ENCODE measurements around the gene JAKMIP2. TPM values are rescaled to one million over a fixed set of nuclear protein-coding genes. Genes with fewer than 3 reads are reported as not detected.

JAKMIP2 gene
- polyA plus RNA-seq, 1 of the 3 experiments (the other 2 are of a cell fraction) = 2.1 TPM

GRCh38 chr5:147586832-147587231 is 195.7 kb downstream of the JAKMIP2 start:
- Histone ChIP-seq H3K79me2 (ENCODE audit: insufficient read depth) (no peaks in the 10 kb centered on the region), H3F3A (replicated peaks; ENCODE audit: insufficient read depth) (no peaks in the 10 kb centered on the region), H3K4me1 (ENCODE audit: control insufficient read depth in 1 of 2, insufficient read depth in 2 of 2, low read depth in 1 of 2, low read length in 1 of 2) (no peaks in the 10 kb centered on the region), H3K4me3 (ENCODE audit: low read depth in 2 of 2, low read length in 1 of 2) (no peak overlapping the region), H3K4me2 (no peak overlapping the region), H3K9ac (no peak overlapping the region), H3K9me2 (no peaks in the 10 kb centered on the region), H3K27me3 (ENCODE audit: insufficient read depth) (no peaks in the 10 kb centered on the region), H2AFZ (ENCODE audit: low read depth) (no peak overlapping the region), H3K36me3 (replicated peaks in 1 of 2; ENCODE audit: control insufficient read depth in 1 of 2, insufficient read depth in 2 of 2, low read length in 1 of 2) (no peaks in the 10 kb centered on the region), H4K20me1 (ENCODE audit: insufficient read depth) (no peaks in the 10 kb centered on the region), H3K9me3 (no peaks in the 10 kb centered on the region), H3K27ac (ENCODE audit: low read depth in 2 of 2, low read length in 1 of 2) (no peak overlapping the region)
- 75% methylated on average over 1 of the region's 1 CpG for WGBS (ENCODE audit: low lambda C conversion rate)
- no peak for TF ChIP-seq ELF1 (IDR thresholded peaks at IDR 0.05)
- no peak for TF ChIP-seq RXRA (IDR thresholded peaks at IDR 0.05; ENCODE audit: borderline replicate concordance, low read depth)
- TF ChIP-seq RCOR1 (IDR thresholded peaks at IDR 0.05; ENCODE audit: low read length) = no peak
- TF ChIP-seq JUND (IDR thresholded peaks at IDR 0.05) = no peak
- no peak for TF ChIP-seq USF1 (IDR thresholded peaks at IDR 0.05; ENCODE audit: borderline replicate concordance, low read depth)
- no peak for TF ChIP-seq TEAD4 (IDR thresholded peaks at IDR 0.05; ENCODE audit: borderline replicate concordance, insufficient read depth)
- TF ChIP-seq RAD21 (IDR thresholded peaks at IDR 0.05; ENCODE audit: low read length) = no peak
- TF ChIP-seq YY1 (IDR thresholded peaks at IDR 0.05; ENCODE audit: low read depth) = no peak
- no peak for TF ChIP-seq CHD2 (IDR thresholded peaks at IDR 0.05; ENCODE audit: low read length, partially characterized antibody)
- TF ChIP-seq FOXJ3 (CRISPR knock-in tag; IDR thresholded peaks at IDR 0.05) = no peak
- no peak for TF ChIP-seq EP300 (IDR thresholded peaks at IDR 0.05; ENCODE audit: borderline replicate concordance in 1 of 2, low read depth in 1 of 2, low read length in 1 of 2)
- TF ChIP-seq FOXM1 (IDR thresholded peaks at IDR 0.05; ENCODE audit: low read depth) = no peak
- TF ChIP-seq EZH2phosphoT487 (IDR thresholded peaks at IDR 0.05; ENCODE audit: borderline replicate concordance, low read depth) = no peak
- no peak for TF ChIP-seq ZBTB33 (IDR thresholded peaks at IDR 0.05; ENCODE audit: borderline replicate concordance, low read depth)
- TF ChIP-seq CTCF (IDR thresholded peaks at IDR 0.05) = no peak
- no peak for TF ChIP-seq GATA2 (CRISPR knock-in tag; IDR thresholded peaks at IDR 0.05)
- TF ChIP-seq SIN3A (IDR thresholded peaks at IDR 0.05; ENCODE audit: borderline replicate concordance, low read depth, low read length) = no peak
- TF ChIP-seq MAX (IDR thresholded peaks at IDR 0.05; ENCODE audit: low read depth) = no peak
- no peak for TF ChIP-seq MXI1 (IDR thresholded peaks at IDR 0.05; ENCODE audit: low read depth, low read length)
- ChIA-PET POLR2A (no interaction called here), CTCF (interaction anchor here (1.1 kb wide), 1 partner anchor 9 kb away, joined by 3 read pairs; no protein-coding TSS in a partner anchor)
- no peak for DNase-seq
